ENCODE measurements around the gene SZT2.

The SZT2 gene

DNA sequence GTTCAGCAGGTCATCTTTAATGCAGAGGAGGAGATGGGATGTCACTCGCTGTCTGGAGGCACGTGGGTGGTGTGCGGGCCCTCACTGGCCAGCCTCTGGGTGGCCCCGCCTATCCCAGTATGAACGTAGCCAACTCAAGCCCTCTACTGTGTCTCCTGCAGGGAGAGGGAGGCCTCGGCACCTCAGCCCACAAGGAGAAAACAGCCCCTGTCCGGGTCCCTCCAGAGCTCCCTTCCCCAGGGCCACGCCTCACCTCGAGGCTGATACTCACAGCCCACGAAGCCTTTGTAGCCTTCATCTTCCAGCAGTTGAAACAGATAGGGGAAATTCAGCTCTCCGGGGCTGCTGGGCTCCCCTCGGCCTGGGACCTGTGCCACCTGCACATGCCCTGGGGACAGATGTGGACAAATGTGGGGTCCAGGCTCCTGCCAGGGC lies 61.5 kb downstream of the SZT2 start:
- Histone ChIP-seq H3K27me3 (ENCODE audit: low read length) (no peaks in the 10 kb centered on the region), H3K4me3 (ENCODE audit: insufficient read depth, low read length, poor library complexity, severe bottlenecking) (no peak overlapping the region), H3F3A (ENCODE audit: insufficient read depth) (no peaks in the 10 kb centered on the region), H3K9me3 (ENCODE audit: insufficient read depth, low read length) (no peaks in the 10 kb centered on the region), H3K9me2 (replicated peaks; ENCODE audit: insufficient read depth, low read length) (no peaks in the 10 kb centered on the region), H3K79me2 (ENCODE audit: insufficient read depth, low read length) (no peaks in the 10 kb centered on the region), H4K20me1 (ENCODE audit: low read depth, low read length) (no peaks in the 10 kb centered on the region), H3K4me2 (ENCODE audit: low read depth, low read length, poor library complexity, severe bottlenecking) (no peak overlapping the region), H2AFZ (ENCODE audit: low read depth, low read length, severe bottlenecking) (no peak overlapping the region), H3K36me3 (ENCODE audit: low read length) (no peaks in the 10 kb centered on the region), H3K9ac (ENCODE audit: low read length) (no peak overlapping the region), H3K27ac (ENCODE audit: low read depth, low read length) (no peak overlapping the region)
- TF ChIP-seq, protein P1, sequence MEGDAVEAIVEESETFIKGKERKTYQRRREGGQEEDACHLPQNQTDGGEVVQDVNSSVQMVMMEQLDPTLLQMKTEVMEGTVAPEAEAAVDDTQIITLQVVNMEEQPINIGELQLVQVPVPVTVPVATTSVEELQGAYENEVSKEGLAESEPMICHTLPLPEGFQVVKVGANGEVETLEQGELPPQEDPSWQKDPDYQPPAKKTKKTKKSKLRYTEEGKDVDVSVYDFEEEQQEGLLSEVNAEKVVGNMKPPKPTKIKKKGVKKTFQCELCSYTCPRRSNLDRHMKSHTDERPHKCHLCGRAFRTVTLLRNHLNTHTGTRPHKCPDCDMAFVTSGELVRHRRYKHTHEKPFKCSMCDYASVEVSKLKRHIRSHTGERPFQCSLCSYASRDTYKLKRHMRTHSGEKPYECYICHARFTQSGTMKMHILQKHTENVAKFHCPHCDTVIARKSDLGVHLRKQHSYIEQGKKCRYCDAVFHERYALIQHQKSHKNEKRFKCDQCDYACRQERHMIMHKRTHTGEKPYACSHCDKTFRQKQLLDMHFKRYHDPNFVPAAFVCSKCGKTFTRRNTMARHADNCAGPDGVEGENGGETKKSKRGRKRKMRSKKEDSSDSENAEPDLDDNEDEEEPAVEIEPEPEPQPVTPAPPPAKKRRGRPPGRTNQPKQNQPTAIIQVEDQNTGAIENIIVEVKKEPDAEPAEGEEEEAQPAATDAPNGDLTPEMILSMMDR (IDR thresholded peaks at IDR 0.05; ENCODE audit: insufficient read depth, low read length, poor library complexity, severe bottlenecking) = no peak
- TF ChIP-seq EZH2phosphoT487 (conservative IDR thresholded peaks at IDR 0.05; ENCODE audit: low read length) = no peak

DNA sequence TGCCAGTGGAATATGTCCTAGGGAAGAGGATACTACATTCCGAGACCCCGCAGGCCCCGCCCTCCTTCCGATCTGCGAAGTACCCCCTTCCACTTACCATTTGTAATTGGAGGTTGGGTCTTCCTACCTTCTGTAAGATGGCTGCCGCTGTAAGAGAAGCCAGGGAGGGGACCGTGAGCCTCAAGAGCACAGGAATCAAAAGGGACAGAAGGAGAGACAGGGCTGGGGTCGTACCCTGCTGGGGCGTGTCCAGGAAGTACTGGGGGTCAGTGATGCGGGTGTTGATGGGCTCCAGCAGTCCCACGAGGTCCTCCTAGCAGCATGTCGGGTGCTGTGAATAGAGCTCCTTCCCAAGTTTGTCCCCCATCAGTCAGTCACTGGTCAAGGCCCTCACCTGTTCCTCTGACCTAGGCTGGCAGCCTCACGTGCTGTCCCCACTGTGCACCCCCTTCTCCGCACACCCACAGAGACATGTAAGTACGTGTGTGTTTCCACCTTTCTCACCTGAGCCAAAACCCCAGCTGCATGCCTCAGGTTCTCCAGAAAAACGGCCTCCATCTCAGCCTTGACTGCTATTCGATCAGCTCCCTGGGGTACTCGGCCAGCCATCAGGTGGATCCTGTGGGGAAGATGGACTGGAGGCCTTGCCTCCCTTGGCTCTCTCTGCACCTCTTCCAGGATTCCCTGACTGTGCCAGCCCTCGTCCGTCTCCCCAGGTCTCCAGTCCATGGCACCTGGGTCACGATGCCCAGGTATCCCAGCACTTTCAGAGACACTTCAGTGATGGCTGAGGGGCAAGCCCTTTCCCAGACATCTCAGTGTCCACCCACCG lies 62.2 kb downstream of the SZT2 start:
- no peaks in the 10 kb centered on the region for H3F3A ChIP-seq (ENCODE audit: insufficient read depth)
- no peaks in the 10 kb centered on the region for H3K9me2 ChIP-seq (replicated peaks; ENCODE audit: insufficient read depth, low read length)
- no peak overlapping the region for H3K27ac ChIP-seq (ENCODE audit: low read depth, low read length)
- no peak overlapping the region for H2AFZ ChIP-seq (ENCODE audit: low read depth, low read length, severe bottlenecking)
- no peaks in the 10 kb centered on the region for H3K79me2 ChIP-seq (ENCODE audit: insufficient read depth, low read length)
- no peaks in the 10 kb centered on the region for H3K27me3 ChIP-seq (ENCODE audit: low read length)
- H3K9ac ChIP-seq (ENCODE audit: low read length) = no peak overlapping the region
- H3K4me3 ChIP-seq (ENCODE audit: insufficient read depth, low read length, poor library complexity, severe bottlenecking) = no peak overlapping the region
- no peaks in the 10 kb centered on the region for H3K9me3 ChIP-seq (ENCODE audit: insufficient read depth, low read length)
- TF ChIP-seq EZH2phosphoT487 (conservative IDR thresholded peaks at IDR 0.05; ENCODE audit: low read length) = no peak
- H3K4me2 ChIP-seq (ENCODE audit: low read depth, low read length, poor library complexity, severe bottlenecking) = no peak overlapping the region
- no peaks in the 10 kb centered on the region for H3K36me3 ChIP-seq (ENCODE audit: low read length)
- H4K20me1 ChIP-seq (ENCODE audit: low read depth, low read length) = no peaks in the 10 kb centered on the region

DNA sequence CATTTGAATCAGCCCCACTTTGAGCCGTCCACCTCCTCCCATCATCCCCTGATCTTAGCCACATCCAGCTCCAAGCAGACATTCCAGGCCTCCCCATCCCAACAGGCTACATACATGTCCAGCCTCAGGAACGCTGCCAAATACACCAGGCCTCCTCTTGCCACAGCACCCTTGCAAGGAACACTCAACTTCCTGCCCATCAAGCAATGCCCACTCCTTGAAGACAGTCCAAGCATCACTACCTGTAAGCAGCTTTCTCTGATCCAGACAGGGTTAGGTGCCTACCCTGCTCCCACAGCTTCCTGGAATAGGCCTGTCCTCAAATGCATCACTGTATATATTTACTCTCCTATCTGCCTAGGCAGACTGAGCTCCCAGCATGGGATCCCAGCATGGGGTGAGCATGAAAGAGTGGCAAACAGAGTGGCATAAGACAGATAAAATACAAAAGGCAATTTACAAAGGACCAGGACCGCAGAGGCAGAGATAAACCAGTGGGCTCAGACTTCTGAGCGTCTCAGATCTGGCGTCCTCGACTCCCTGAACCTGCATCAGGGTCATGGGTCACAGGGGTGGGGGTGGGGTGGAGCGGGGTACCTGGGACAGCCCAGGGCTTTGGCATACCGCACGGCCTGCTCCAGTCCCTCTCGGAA lies 63.2 kb downstream of the SZT2 start:
- no peak for TF ChIP-seq EZH2phosphoT487 (conservative IDR thresholded peaks at IDR 0.05; ENCODE audit: low read length)
- TF ChIP-seq, protein P1 (IDR thresholded peaks at IDR 0.05; ENCODE audit: insufficient read depth, low read length, poor library complexity, severe bottlenecking) = no peak

More for the DNA sequence above, 63.2 kb downstream of the SZT2 start:
- H3K4me2 ChIP-seq (ENCODE audit: low read depth, low read length, poor library complexity, severe bottlenecking) = no peak overlapping the region
- no peak overlapping the region for H3K9ac ChIP-seq (ENCODE audit: low read length)
- no peaks in the 10 kb centered on the region for H3K79me2 ChIP-seq (ENCODE audit: insufficient read depth, low read length)
- no peak overlapping the region for H3K27ac ChIP-seq (ENCODE audit: low read depth, low read length)
- no peaks in the 10 kb centered on the region for H3K27me3 ChIP-seq (ENCODE audit: low read length)
- H3K9me3 ChIP-seq (ENCODE audit: insufficient read depth, low read length) = no peaks in the 10 kb centered on the region
- no peak overlapping the region for H2AFZ ChIP-seq (ENCODE audit: low read depth, low read length, severe bottlenecking)
- no peaks in the 10 kb centered on the region for H3K36me3 ChIP-seq (ENCODE audit: low read length)
- H4K20me1 ChIP-seq (ENCODE audit: low read depth, low read length) = no peaks in the 10 kb centered on the region
- no peaks in the 10 kb centered on the region for H3F3A ChIP-seq (ENCODE audit: insufficient read depth)
- H3K4me3 ChIP-seq (ENCODE audit: insufficient read depth, low read length, poor library complexity, severe bottlenecking) = no peak overlapping the region
- H3K9me2 ChIP-seq (replicated peaks; ENCODE audit: insufficient read depth, low read length) = no peaks in the 10 kb centered on the region

All from SU-DHL-6 (cell line).